GM23248 (cell line): ENCODE measurements around the gene NFIA. TPM values are rescaled to one million over a fixed set of nuclear protein-coding genes. Genes with fewer than 3 reads are reported as not detected.

Source experiments
- DNase-seq: peaks from one replicate; pipeline ENCODE4 v3.0.0-alpha.2; 2015
- H2AFZ ChIP-seq: fragments of 200-600 bp; sonication (generic); 2 replicates; pipeline ENCODE4 v1.6.1; 2016; ENCODE audit warnings: antibody characterized with exemption
- H3F3A ChIP-seq: fragments of 200-600 bp; sonication (generic); 2 replicates; pipeline ENCODE4 v1.6.1; 2016; ENCODE audit warnings: mild to moderate bottlenecking, antibody characterized with exemption, mixed run types; ENCODE audit not compliant: insufficient read depth
- H3K27ac ChIP-seq: fragments of 200-600 bp; sonication (generic); 2 replicates; pipeline ENCODE4 v1.5.1; 2016; ENCODE audit warnings: mild to moderate bottlenecking
- H3K27me3 ChIP-seq: fragments of 200-600 bp; sonication (generic); replicated peaks from 2 replicates; pipeline ENCODE4 v1.6.1; 2016; ENCODE audit warnings: mild to moderate bottlenecking; ENCODE audit not compliant: insufficient read depth
- H3K36me3 ChIP-seq: fragments of 200-600 bp; sonication (generic); 2 replicates; pipeline ENCODE4 v1.6.1; 2016; ENCODE audit warnings: low read depth, mild to moderate bottlenecking
- H3K4me1 ChIP-seq: fragments of 200-600 bp; sonication (generic); 2 replicates; pipeline ENCODE4 v1.6.1; 2016; ENCODE audit warnings: mild to moderate bottlenecking; ENCODE audit not compliant: insufficient read depth
- H3K4me2 ChIP-seq: fragments of 200-600 bp; sonication (generic); one replicate; pipeline ENCODE4 v1.6.1; 2016; ENCODE audit warnings: mild to moderate bottlenecking; ENCODE audit not compliant: unreplicated experiment
- H3K4me3 ChIP-seq: fragments of 200-600 bp; sonication (generic); 2 replicates; pipeline ENCODE4 v1.5.1; 2016; ENCODE audit warnings: mild to moderate bottlenecking
- H3K79me2 ChIP-seq: fragments of 200-600 bp; sonication (generic); 2 replicates; pipeline ENCODE4 v1.6.1; 2016; ENCODE audit warnings: mild to moderate bottlenecking; ENCODE audit not compliant: insufficient read depth
- H3K9ac ChIP-seq: fragments of 200-600 bp; sonication (generic); 2 replicates; pipeline ENCODE4 v1.6.1; 2016; ENCODE audit warnings: mild to moderate bottlenecking
- H3K9me2 ChIP-seq: fragments of 200-600 bp; sonication (generic); 2 replicates; pipeline ENCODE4 v1.6.1; 2016; ENCODE audit warnings: mixed run types, mild to moderate bottlenecking, moderate library complexity; ENCODE audit not compliant: insufficient read depth
- H3K9me3 ChIP-seq: fragments of 200-600 bp; sonication (generic); one replicate; pipeline ENCODE4 v1.6.1; 2017; ENCODE audit warnings: low read depth
- H4K20me1 ChIP-seq: fragments of 200-600 bp; sonication (generic); 2 replicates; pipeline ENCODE4 v1.6.0; 2016; ENCODE audit not compliant: insufficient read depth
- EZH2 ChIP-seq: fragments of 200-600 bp; sonication (generic); IDR thresholded peaks from 2 replicates; pipeline ENCODE4 v1.6.1; 2018; ENCODE audit warnings: antibody characterized with exemption, mild to moderate bottlenecking; ENCODE audit not compliant: insufficient read depth, poor library complexity, severe bottlenecking
- EZH2phosphoT487 ChIP-seq: fragments of 200-600 bp; sonication (generic); IDR thresholded peaks from 2 replicates; pipeline ENCODE4 v1.6.1; 2018; ENCODE audit warnings: antibody characterized with exemption, moderate library complexity, mild to moderate bottlenecking, low read depth; ENCODE audit not compliant: insufficient read depth
- WGBS, 2 experiments: methylation state at CpG; one replicate each; pipeline ENCODE4 v1.1.6; 2015 to 2017; ENCODE audit warnings: low lambda C conversion rate in 2 of 2, low coverage in 1 of 2; ENCODE audit errors: missing lambda C conversion rate in 2 of 2; 5-methylcytosine and 5-hydroxymethylcytosine counted together
- in situ Hi-C: fragments of 300-500 bp; cut with MboI; formaldehyde crosslinking; loops from 2 replicates; pipeline ENCODE4 v1.15.0; 2020
- polyA plus RNA-seq: library from polyadenylated mRNA; unstranded; fragments of >200 nt; fragmentation: Nextera tagmentation; extraction: Ambion mirVana; gene quantifications from 2 replicates; pipeline ENCODE4 v1.2.1, GENCODE V29; 2016
- total RNA-seq: library from RNA; depleted of rRNA; stranded (reverse); fragments of >200 nt; shearing (Covaris generic); gene quantifications from 2 replicates; pipeline ENCODE4 v1.2.3, GENCODE V29; 2014

The NFIA gene
- total and polyA plus RNA-seq, 2 experiments from 2014 or later, result 3.4 to 8.8 TPM

DNA sequence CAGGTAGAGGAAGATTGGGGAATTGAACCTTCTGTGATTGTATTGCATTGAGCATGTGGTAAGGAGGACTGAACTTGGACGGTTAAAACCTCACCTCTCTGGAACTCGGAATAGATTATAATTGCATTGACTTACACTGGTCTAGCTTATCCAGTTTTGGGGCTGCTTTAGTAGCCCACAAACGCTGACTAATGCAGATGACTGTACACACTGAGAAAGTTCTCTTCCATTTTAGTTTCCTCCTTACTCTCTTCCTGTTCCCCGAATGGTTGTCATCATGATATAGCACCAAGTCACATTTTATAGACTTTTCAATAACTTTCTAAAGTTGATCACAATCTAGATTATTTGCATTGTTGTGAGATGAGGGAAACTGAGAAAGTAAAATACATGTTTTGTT is 78.2 kb downstream of the NFIA start:
- H3K27ac ChIP-seq, result no peak overlapping the region

DNA sequence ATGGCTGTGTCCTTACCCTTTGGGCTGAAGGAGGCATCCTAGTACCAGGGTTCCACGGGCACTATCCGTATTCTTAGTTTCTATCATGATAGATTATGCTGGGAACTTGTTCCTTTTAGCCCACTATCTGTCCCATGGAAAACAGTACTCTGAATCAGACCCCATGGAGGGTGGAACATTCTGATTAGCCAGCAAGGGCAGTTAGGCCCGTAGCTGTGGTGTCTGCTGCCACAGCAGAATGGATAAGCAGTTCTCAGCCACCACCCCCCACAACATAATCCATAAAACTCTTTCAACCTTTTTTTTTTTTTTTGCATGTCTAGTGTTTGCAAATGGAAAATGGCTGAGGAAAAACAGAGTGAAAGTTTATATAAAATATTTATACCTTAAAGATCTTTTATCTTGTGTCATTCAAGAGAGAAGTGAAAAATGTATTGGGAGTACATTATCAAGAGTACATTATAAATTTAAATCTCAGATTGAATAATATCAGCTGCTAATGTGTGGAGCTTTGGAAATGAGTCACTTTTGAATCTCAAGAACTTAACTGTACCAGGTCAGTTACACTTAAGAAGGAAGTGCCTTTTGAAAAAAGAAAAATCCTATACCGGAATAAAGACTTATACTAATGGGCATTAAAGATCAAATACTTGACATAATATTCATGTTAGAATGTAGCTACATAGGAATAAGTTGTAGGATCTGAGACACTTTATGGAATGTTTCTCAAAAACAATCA is 80.3 kb downstream of the NFIA start:
- Histone ChIP-seq H3K4me3 (no peak overlapping the region), H3K27ac (0 out of 2 replicates have a peak overlapping the region, but pooled peaks have one; percentile 29), H4K20me1 (no peaks in the 10 kb centered on the region), H3F3A (peaks cover 31% of the 10 kb centered on the region), H3K9ac (no peak overlapping the region), H3K79me2 (no peaks in the 10 kb centered on the region), H3K4me1 (peaks cover 37% of the 10 kb centered on the region), H3K27me3 (no peaks in the 10 kb centered on the region), H3K36me3 (no peaks in the 10 kb centered on the region), H3K9me2 (no peaks in the 10 kb centered on the region), H2AFZ (no peak overlapping the region), H3K4me2 (peak overlapping the region; percentile 52), H3K9me3 (no peaks in the 10 kb centered on the region)
- peak; percentile 41 for DNase-seq
- in situ Hi-C loops, result no loop called here
- TF ChIP-seq EZH2 (no peak), EZH2phosphoT487 (no peak)
- 87 to 89% methylated on average over 4 of the region's 4 CpGs for WGBS, 2 experiments

More for the DNA sequence above, 78.2 kb downstream of the NFIA start:
- no peak overlapping the region for H2AFZ ChIP-seq
- H3K9me2 ChIP-seq, result no peaks in the 10 kb centered on the region
- no peaks in the 10 kb centered on the region for H3K79me2 ChIP-seq
- H4K20me1 ChIP-seq, result no peaks in the 10 kb centered on the region
- H3K36me3 ChIP-seq, result no peaks in the 10 kb centered on the region
- WGBS, 2 experiments, result 47 to 50% methylated on average over 4 of the region's 4 CpGs
- no peaks in the 10 kb centered on the region for H3K9me3 ChIP-seq
- no peak overlapping the region for H3K4me2 ChIP-seq
- H3K27me3 ChIP-seq, result no peaks in the 10 kb centered on the region
- no peak overlapping the region for H3K9ac ChIP-seq
- TF ChIP-seq EZH2 (no peak), EZH2phosphoT487 (no peak)
- H3K4me3 ChIP-seq, result no peak overlapping the region
- DNase-seq, result peak; percentile 72
- peaks cover 48% of the 10 kb centered on the region for H3K4me1 ChIP-seq
- peaks cover 47% of the 10 kb centered on the region for H3F3A ChIP-seq
- in situ Hi-C loops, result no loop called here

DNA sequence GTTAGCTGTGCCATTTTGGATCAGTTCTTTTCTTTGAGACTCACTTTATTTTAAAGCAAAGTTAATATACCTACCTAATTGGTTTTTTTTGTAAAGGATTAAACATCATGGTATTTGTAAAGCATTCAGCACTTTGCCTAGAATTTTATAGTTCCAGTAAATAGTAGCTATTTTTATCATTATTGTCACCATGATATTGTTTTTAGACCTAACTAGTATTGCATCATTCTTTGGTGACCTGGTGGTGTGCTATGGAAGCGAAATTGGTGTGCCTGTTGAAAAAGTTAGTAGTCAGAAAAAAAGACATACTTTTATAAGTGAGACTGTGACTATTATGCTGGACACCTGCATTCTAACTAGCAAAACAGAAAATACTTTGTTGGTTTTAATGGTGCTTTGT is 81.0 kb downstream of the NFIA start:
- WGBS, 2 experiments, result 96 to 97% methylated on average over 1 of the region's 1 CpG
- H3K9ac ChIP-seq, result no peak overlapping the region
- H3K9me3 ChIP-seq, result no peaks in the 10 kb centered on the region
- TF ChIP-seq EZH2, result no peak
- TF ChIP-seq EZH2phosphoT487, result no peak
- H3F3A ChIP-seq, result peaks cover 25% of the 10 kb centered on the region
- no peak overlapping the region for H3K4me3 ChIP-seq
- DNase-seq, result no peak
- peak overlapping the region; percentile 52 for H3K4me2 ChIP-seq
- in situ Hi-C loops, result no loop called here
- H3K79me2 ChIP-seq, result no peaks in the 10 kb centered on the region
- no peaks in the 10 kb centered on the region for H3K36me3 ChIP-seq
- peaks cover 30% of the 10 kb centered on the region for H3K4me1 ChIP-seq
- no peaks in the 10 kb centered on the region for H3K27me3 ChIP-seq
- no peaks in the 10 kb centered on the region for H3K9me2 ChIP-seq
- no peak overlapping the region for H2AFZ ChIP-seq
- no peaks in the 10 kb centered on the region for H4K20me1 ChIP-seq
- peak overlapping the region; percentile 29 for H3K27ac ChIP-seq

DNA sequence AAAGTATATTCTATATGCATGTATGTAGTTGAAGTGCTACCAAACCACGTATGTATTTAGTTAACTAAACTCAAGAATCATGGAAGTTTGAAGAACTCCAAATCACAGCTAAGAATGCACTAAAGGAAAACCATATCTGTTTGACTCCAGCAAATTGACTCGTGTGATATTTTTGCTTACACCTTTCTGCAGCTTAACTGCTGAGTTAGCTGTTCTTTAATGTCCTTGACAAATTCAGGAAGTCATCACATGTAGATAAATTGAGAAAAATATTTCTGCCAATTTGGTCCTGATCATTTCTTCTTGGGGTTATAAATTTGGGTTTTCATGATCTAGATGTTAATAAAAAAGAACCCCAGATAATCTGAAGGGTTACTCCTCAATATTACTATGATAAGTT is 83.0 kb downstream of the NFIA start:
- DNase-seq, result no peak
- no peaks in the 10 kb centered on the region for H3K79me2 ChIP-seq
- TF ChIP-seq EZH2phosphoT487 (no peak), EZH2 (no peak)
- no peak overlapping the region for H3K9ac ChIP-seq
- WGBS, 2 experiments, result 76 to 77% methylated on average over 2 of the region's 2 CpGs
- no peaks in the 10 kb centered on the region for H3K27me3 ChIP-seq
- peaks cover 30% of the 10 kb centered on the region for H3K4me1 ChIP-seq
- no peaks in the 10 kb centered on the region for H3K36me3 ChIP-seq
- no peaks in the 10 kb centered on the region for H3K9me2 ChIP-seq
- no peaks in the 10 kb centered on the region for H4K20me1 ChIP-seq
- H3K27ac ChIP-seq, result no peak overlapping the region
- no peaks in the 10 kb centered on the region for H3K9me3 ChIP-seq
- in situ Hi-C loops, result no loop called here
- no peak overlapping the region for H2AFZ ChIP-seq
- no peak overlapping the region for H3K4me2 ChIP-seq
- peaks cover 20% of the 10 kb centered on the region for H3F3A ChIP-seq
- no peak overlapping the region for H3K4me3 ChIP-seq
